Islet precursor cell (in vitro differentiated cells): ENCODE data around the gene KATNB1.
"Not testable (repeated sequence)": the region's sequence is repeated elsewhere in the genome, so short reads cannot be mapped to it uniquely, and the experiment has no call there.

Experiments
- DNase-seq: peaks from one replicate; pipeline ENCODE4 v3.0.0-alpha.2; 2018

KATNB1 gene

DNA sequence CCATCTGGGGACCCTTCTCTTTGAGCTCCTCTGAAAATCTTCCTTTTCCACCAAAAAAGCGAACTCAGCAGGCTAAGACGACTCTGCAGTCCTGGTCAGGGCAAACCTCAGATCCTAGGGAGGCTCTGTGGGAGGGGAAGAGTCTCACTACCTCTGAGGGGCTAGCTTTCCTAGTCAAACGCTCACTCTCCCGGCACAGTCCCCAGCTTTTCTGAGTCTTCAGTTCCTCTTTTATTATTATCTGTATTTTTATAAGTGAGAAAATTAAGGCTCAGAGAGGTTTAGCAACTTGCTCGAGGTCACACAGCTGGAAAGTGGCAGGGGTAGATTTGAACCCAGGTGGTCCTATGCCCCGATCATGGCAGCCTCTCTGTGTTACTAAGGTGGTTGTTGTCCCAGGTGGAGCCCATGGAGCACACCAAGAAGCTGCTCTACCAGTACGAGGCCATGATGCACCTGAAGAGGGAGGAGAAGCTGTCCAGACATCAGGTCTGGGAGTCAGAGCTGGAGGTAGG, 9.1 kb upstream of the KATNB1 start:
- DNase-seq: no peak

DNA sequence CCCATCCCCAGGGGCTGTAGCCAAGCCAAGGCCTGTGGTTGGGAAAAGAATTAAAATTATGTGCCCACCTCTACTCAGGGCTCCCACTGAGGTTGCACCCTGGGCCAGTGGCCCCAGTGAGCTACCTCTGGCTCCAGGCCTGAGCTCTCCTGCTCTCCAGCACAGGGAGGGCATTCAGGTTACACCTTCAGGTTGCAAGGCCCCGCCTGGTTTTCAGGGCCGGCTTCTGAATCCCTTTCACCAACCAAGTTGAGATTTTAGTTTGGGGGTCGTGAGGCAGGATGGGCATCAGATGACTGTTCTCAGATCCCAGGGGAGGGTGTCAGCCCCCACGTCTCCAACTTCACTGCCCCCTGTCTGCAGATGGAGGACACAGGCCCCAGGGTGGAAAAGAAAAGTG, 8.0 kb upstream of the KATNB1 start:
- no peak for DNase-seq

DNA sequence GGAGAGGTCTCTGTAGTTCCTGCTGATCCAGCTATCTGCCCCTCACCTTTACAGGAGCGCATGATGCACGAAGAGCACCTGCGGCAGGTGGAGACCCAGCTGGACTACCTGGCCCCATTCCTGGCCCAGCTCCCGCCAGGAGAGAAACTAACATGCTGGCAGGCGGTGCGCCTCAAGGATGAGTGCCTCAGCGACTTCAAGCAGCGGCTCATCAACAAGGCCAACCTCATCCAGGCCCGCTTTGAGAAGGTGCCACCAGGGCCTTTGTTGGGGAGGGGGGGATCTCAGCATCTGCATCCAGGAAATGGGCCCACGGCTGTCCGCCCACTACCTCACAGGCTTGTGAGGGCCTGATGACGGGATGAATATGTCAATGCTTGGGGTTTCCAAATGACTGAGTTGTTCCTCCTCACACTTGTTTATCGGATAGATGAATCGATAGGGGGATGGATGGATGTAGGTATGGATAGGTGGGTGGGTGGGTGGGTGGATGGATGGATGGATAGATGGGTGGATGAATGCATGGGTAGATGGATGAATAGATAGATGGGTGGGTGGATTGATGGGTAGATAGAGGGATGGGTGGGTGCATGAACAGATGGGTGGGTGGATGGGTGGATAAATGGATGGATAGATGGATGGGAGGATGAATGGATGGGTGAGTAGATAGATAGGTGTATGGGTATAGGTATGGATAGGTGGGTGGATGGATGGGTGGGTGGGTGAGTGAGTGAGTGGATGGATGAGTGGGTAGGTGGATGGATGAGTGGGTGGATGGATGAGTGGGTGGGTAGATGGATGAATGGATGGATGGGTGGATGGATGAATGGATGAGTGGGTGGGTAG, 7.0 kb upstream of the KATNB1 start:
- DNase-seq: no peak

DNA sequence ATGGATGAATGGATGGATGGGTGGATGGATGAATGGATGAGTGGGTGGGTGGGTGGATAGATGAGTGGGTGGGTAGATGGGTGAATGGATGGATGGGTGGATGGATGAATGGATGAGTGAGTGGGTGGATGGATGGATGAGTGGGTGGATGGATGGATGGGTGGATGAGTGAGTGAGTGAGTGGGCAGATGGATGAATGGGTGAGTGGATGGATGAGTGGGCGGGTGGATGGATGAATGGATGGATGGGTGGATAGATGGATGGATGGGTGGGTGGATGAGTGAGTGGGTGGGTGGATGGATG, 6.4 kb upstream of the KATNB1 start:
- DNase-seq: no peak

DNA sequence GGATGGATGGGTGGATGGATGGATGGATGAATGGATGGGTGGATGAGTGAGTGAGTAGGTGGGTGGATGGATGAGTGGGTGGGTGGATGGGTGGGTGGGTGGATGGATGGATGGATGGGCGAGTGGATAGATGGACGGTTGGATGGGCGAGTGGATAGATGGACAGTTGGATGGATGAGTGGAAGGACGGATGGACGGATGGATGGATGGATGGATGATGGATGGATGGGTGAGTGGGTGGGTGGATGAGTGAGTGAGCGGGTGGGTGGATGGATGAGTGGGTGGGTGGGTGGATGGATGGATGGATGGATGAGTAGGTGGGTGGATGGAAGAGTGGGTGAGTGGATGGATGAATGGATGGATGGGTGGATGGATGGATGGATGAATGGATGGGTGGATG, 5.7 kb upstream of the KATNB1 start:
- DNase-seq: not testable (repeated sequence)

DNA sequence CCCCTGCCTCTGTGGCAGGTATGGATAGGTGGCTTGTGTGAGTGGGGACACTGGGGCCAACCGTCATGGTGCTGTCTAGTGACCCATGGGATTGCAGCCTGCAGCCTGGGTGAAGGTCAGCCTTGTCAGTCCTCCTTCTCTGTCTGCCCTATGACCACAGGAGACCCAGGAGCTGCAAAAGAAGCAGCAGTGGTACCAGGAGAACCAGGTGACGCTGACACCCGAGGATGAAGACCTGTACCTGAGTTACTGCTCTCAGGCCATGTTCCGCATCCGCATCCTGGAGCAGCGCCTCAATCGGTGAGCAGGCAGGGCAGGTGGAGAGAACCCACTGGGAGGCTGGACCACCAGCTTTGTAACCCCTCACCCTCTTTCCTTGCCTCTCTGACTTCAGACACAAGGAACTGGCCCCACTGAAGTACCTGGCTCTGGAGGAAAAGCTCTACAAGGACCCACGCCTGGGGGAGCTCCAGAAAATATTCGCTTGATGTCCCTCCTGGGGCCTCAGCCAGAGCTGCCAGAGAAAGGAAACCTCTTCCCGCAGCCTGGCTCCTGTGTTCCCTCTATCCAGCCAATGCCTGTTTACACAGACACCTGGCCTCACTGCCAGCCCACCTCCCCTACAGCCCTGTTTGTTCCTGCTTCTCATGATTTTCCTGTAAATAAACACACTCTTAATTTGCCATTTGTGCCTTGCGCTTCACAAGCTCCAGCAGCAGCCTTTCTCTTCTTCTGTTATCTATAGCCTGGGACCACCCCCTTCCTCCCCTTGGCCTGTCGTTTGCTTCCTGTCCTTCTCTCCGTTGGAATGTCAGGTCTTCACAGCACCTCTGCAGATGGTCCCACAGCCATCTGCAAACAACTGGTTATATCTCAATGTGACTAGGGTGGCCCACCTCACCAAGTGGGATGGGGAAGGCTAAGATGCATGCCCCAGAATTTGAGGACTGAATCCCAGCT, 4.5 kb upstream of the KATNB1 start:
- DNase-seq: peak; percentile 52

DNA sequence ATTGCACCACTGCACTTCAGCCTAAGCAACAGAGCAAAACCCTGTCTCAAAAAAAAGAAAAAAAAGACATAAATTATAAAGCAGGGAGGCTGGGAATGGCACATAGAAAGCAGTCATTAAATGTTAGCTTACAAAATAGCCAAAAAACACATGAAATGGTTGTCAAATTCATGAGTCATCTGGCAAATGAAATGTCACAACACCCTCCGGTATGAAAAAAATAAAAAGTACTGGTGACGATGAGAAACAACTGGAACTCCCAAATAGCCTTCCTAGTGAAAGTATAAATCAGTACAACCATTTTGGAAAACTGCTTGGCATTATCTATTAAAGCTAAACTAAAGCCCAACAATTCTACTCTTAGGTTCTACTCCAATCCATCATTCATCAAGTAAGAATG, 3.5 kb upstream of the KATNB1 start:
- no peak for DNase-seq

DNA sequence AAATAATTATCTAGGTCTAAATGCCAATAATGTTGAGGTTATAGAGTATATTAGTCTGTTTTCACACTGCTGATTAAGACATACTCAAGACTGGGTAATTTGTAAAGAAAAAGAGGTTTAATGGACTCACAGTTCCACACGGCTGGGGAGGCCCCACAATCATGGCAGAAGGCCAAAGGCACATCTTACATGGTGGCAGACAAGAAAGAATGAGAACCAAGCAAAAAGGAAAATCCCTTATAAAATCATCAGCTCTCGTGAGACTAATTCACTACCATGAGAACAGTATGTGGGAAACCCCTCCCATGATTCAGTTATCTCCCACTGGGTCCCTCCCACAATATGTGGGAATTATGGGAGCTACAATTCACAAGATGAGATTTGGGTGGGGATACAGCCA, 2.9 kb upstream of the KATNB1 start:
- no peak for DNase-seq

DNA sequence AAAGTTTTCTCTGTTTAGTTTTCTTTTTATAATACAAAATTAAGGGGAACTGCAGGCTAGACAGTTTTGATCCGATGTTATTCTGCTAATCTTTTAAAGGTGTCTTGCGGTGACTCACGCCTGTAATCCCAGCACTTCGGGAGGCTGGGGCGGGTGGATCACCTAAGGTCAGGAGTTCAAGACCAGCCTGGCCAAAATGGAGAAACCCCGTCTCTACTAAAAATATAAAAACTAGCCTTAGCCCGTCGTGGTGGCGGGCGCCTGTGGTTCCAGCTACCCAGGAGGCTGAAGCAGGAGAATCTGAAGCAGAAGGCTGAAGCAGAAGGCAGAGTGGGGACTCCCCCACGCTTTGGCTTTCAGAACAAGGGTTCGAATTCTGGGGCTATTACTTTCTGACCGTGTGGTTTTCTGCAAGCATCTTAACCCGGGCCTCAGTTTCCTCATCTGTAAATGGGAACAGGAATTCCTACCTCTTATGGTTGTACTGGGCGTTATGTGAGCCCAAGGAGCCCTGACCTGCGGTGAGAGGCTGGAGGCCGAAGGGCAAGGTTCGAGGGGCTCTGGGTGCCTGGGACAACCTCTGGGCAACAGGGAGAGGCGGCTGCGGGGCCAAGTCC, 1.2 kb upstream of the KATNB1 start:
- DNase-seq: no peak

DNA sequence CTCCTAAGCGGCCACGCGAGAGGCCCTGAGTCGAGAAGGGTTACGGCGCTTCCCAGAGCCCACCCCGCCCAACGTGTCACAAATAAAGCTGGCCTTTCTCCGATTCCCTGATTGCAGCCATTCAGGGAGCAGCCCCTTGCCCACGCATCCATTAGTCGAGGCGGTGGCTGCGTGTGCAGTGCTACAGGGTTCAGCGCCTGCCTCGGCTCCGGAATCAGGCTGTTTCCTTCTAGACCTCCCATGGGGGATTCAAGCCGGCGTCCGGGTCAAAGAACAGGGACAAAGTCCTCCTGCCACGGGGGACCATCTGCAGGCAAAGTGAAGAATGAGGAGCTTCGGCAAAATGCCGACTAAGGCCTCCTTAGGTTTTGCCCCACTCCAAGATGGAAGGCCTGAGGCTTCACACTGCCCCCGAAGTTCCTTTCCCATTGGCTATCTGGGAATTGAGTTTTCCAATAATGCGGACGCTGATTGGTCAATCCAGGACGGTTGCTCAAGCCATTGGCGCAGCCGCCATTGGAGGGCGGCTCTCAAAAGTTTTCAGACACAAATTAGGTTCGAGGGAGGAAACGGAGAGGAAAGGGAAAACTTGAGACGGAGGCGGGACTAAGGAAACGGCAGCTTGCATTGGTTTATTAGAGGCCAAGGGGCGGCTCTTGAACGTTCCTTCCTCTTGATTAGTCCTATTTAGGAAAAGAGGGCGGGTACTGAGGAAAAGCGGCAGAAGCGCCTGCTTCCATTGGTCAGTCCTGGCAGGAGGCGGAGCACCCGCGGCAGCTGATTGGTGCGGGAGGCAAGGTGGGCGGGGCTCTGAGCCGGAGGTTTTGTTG, 430 bp upstream of the KATNB1 start:
- peak; percentile 100 for DNase-seq

DNA sequence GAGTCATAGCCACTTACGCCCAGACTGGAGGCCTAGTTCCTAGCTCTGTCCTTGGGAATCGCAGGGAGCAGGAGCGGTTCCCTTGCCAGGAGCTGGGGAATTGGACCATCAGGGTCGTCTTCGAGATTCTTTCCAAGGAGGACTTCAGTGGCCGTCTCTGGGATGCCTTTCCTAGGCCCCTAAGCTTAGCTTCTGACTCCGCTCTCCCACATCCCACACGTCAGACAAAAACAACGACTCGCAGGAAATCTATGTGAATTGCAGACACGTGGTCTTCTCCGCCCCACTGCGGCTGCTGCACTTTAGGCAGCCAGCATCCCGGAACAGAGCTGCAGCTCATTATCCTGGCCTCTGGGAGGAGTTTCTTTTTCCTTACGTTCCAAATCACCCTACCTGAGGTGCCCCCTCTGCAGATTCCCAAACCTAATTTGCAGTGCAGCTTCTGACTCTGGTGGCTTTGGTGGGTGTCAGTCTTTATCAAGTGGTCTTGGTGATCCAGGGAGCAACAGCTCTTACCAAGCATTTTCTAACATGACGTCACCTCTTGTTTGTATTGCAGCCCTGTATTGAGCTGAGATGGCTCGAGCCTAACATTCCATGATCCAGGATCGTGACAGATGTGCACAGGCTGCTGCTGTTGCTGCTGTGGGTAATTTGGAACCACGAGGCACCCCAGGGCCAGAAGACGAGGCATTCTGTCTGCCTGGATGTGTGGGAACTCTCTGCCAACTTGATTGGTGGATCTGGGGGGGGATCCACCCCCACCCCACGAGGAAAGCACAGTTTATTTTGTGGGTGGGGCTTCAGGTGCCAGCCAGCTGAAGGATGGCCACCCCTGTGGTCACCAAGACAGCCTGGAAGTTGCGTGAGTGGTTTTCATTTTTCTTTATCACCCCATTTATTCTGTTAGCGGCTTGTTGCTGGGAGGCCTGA, 1.1 kb downstream of the KATNB1 start:
- DNase-seq: peak; percentile 83

DNA sequence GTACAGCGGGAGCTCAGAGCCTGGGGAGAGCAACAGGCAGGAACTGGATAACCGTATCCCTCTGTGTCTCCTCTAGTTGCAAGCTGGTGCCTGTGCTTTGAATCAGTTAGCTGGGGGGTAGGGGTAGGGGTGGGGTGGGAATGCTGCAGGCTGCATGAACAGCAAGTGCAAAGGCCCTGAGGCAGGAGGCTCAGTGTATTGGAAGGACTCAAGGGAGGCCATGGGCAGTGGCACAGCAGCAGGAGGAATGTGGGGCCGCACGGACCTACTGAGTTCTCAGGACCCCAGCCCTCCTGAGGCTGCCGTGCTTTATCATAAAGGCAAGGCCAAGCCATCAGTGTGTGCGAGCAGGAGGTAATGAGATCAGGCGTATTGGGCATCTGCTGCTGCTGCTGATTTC, 3.3 kb downstream of the KATNB1 start:
- DNase-seq: peak; percentile 38

DNA sequence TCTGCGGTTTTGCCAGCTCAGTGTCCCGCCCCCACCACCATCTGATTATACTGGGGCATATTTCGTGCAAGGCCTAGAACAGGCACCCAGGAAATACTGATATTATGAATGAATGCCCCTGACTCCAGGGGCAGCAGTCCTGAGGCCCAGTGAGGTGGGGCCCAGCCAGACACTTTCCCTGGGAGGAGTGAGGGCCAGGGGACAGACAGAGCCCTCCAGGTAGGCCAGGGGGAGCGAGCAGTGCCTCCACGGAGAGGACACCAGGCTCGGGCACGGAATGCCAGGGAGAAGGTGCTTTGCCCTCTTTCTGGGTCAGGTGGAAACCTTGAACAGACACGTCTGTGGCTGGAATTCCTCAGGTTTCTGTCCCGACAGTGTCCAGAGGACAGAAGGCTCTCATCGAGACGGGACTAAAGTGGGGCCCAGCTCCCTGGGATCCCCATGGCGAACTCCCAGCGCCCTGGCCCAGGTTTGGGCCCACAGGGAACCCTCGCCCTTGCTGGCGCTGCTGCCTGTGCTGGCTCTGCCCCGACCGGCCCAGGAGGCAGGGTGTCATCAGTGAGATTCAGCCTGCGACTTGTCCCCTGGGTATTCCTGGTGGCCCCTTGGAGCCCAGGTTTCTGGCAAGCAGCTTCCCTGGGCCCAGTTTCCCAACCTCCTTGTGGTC, 4.3 kb downstream of the KATNB1 start:
- peak; percentile 47 for DNase-seq

DNA sequence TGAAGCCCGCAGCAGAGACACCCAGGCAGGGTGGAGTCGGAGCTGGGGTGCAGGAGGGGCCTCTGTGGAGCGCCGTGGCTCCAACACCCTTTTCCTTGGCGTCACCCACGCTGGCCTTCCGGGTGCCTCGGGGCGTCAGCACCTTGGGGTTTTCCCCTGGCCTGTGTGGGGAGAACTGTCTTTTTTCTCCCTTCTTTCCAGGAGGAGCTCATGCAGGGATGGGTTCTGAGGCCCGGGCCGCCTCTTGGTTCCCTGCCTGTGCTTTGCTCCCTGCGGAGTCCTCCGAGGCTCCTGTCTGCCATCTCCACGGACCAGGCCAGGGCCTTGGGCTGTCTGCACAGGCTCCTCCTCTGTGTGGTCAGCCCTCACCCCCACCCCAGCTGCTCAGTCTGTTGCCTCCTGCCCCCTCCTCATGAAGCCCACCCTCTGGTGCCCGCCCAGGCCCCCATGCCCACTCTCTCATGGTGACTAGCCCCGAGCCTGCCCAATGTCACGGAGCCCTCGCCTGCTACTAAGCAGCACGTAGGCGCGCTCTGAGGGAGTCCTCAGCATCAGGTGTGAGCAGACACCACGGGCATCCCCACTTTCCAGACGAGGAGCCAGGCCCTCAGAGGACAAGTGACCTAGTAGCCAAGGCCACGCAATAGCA, 5.0 kb downstream of the KATNB1 start:
- peak; percentile 49 for DNase-seq

DNA sequence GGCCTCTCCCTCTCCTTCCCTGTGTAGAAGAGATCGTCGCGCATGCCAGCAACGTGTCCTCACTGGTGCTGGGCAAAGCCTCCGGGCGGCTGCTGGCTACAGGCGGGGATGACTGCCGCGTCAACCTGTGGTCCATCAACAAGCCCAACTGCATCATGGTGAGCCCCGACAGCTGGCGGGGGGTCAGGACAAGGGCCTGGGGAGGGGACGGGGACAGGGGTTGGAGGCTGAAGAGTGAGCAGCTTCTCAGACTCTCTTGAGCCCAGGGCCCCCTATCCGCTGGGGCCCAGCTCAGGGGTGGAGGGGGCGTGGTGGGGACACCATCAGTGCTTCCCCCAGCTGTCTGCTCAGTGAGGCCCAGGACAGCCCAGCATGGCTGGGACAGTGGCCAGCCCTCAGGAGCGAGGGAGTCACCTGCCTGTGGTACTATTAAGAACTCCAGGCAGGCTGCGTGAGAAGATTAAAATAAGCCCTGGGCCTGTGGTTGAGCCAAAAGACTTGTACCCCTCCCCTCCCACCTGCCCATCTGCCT, 6.2 kb downstream of the KATNB1 start:
- DNase-seq: no peak

DNA sequence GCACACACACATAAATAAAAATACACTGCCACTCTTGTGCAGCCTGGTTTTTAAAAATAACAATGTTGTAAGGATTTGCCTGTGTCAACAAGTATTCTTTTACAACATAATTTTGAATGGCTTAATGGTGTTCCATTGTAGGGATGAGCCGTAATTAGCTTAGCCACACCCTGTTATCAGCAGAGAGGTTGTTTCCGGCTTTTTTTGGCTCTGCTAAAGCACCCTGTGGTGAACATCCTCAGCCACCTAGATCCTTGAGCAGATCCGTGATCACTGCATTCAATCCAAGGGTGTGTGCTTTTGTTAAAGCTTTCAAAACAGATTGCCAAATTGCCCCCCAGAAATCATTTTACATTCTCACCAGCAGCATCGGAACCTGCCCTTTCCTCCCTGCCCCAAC, 7.0 kb downstream of the KATNB1 start:
- DNase-seq: no peak

DNA sequence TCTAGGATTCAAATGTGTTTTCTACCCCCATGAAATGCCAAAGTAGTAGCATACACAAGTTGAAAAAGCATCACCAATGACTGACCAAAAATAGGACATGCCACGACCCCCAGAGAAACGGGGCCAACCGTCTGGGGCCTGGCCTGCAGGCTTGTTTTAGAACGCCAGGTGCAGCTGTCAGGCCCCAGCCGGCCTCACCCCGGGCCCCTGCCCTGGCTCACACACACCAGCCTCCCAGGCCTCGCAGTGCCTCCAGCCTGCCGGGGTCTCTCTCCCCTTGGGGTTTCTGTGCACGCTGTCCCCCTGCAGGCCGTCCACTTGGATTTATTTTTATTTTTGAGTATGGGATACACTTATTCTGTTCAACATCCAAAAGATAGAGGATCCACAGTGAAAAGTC, 7.9 kb downstream of the KATNB1 start:
- no peak for DNase-seq

DNA sequence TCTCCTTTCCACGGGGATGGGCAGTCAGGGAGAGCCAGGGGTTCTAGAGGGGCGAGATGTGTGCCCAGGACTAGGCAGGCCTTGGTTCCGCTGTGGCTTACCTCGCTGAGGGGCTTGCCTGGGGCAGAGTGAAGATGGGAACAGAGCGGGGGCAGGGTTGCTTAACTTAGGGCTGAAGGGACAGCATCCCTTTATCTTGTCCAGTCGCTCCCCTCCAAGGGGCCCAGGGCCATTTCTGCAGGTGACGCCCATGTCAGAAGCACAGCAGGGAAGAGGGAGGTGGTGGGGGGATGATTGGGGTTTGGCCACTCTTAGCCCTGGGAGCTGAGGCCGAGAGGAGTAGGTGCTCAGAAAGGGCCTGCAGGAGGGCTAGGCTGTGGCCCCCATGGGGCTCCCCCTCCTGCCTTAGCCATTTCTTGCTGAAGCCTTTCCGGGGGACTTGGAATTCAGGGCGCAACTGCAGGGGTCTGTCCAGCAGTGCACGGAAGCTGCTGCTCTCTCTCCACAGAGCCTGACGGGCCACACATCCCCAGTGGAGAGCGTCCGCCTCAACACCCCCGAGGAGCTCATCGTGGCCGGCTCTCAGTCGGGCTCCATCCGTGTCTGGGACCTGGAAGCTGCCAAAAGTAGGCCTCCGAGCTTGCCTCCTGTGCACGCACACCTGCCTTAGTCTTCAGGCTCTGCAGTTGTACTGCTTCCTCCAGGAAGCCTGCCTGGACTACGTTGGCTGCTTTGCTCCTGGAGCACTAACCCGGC, 8.5 kb downstream of the KATNB1 start:
- DNase-seq: peak; percentile 49

DNA sequence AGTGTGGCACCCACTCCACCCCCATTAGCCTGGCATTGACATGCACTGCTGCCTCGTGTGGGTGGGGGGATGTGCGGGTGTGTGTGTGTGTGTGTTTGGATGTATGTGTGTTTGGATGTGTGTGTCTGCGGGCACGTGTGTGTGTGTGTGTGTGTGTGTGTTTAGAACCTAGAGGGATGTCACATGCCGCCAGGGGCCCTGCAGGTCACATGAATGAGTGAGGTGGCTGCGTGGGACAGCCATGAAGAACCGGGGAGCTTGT, 9.0 kb downstream of the KATNB1 start:
- no peak for DNase-seq

DNA sequence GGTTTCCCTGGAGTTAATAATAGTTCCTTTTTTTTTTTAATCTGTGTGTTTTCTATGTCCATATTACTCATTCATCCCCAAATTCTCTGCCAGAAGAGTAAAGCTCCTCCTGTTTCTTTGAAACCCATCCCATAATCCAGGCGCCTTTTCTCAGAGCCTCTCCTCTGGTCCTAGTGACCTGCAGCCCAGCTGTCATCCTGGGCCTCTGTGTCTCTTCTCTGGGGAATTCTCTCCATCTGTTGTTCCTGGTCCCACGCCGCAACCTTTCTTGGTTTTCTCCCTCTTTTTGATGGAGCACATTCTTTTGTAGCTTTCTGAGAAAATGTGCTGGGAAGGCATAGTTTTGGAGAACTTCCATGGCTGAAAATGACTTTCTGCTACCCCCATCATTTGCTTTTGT, 10.2 kb downstream of the KATNB1 start:
- no peak for DNase-seq
